Measurements from ENCODE around the gene VWC2L.

VWC2L gene

DNA sequence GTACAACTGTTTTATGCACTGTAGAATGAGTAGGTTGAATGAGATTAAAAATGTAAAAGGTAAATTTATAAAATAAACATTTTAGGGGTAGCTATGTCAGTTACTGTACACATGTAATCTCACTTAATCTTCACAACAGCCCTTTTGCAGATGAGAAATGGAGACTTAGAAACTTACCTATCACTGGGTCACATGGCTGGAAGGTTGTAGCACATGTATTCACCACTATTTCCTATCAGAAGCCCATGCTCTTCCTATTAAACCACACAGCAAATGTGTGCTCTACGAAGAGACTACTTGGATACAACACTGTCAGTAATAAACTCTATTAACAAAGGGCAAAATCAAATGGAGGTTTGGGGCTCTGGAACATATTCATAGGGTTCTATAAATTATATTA, 60.5 kb downstream of the VWC2L start:
- DNase-seq, result no peak

DNA sequence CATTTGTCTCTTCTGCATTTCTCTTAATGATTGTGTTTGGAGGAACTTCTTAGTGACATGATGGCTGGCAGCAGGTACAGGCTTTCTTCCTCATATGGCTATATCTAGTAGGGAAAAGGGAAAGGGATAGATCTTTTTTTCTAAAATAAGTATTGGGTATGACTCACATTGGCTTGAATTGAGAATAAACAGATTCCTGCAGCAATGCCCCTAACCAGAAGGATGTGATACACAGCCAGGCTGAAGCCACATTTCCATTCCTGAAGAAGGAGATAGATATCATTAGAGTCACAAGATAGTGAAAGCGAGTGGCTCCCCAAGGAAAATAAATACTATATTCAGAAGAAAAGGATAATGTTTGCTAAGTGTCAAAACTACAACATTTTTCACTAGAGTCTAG, 61.1 kb downstream of the VWC2L start:
- no peak for DNase-seq

GRCh38 chr2:214477305-214477704, 66.5 kb downstream of the VWC2L start:
- no peak for DNase-seq

DNA sequence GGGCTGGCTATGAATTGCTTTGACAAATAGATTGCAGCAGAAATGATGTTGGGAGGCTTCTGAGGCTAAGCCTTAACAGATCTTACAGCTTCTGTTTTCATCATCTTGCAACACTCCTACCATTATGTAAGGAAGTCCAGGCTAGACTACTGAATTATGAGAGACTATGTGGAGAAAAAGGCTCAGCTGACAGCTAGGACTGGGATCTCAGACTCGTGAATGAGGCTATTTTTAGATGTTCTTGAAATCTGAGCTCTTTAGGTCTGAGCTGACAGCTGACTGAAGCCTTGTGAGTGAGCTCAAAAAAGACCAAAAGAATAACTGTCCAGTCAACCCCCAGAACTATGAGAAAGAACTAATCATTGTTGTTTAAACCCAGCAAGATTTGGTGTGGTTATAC, 70.3 kb downstream of the VWC2L start:
- peak; percentile 33 for DNase-seq

- no peak for DNase-seq
These were observed 71.9 kb downstream of the VWC2L start for GRCh38 chr2:214482728-214483127.

DNA sequence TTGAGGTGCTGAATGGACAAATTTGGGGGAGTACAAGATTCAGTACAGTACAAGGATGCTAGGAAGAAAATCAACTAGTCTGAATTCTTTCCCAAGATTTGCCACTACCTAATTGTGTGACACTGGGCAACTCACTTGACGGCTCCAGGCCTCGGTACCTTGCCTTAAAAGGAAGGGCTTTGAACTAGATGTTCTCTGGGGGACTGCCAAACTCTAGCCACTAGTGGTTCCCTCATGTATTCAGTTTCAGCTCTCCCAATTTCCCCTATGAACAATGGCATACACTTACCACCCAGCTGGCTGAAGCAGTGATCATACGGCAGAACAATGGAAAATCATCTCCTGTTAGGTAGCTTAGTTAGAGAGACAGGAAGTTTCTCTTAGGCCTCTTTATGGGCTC, 73.4 kb downstream of the VWC2L start:
- no peak for DNase-seq

- no peak for DNase-seq
These were observed 73.8 kb downstream of the VWC2L start for GRCh38 chr2:214484701-214485100.

- DNase-seq, result no peak
These were observed 78.3 kb downstream of the VWC2L start for GRCh38 chr2:214489181-214489580.

DNA sequence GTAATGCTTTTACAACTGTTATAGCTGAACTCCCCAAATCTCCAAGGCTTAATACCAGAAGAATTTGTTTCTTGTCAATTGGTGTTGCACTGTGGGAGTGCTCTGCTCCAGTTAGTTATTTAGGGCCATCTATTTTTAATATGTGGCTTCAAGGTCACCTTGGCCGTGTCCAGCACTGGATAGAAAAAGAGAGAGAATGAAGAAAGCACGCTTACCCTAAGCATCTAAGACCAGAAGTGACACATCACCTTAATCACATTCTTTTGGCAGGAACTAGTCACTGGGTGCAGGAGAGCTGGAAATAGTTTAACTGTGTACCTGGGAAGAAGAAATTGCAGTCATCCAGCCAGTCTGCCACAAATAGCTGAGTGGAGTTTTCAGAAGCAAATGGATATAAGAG, 78.8 kb downstream of the VWC2L start:
- DNase-seq, result no peak

- DNase-seq, result peak; percentile 93
These were observed 81.3 kb downstream of the VWC2L start for GRCh38 chr2:214492152-214492551.

- no peak for DNase-seq
These were observed 81.8 kb downstream of the VWC2L start for GRCh38 chr2:214492608-214493007.

- no peak for DNase-seq
These were observed 86.6 kb downstream of the VWC2L start for GRCh38 chr2:214497489-214497888.

- no peak for DNase-seq
These were observed 92.7 kb downstream of the VWC2L start for GRCh38 chr2:214503568-214503967.

GRCh38 chr2:214504599-214505376, 93.9 kb downstream of the VWC2L start:
- no peak for DNase-seq

- no peak for DNase-seq
These were observed 96.2 kb downstream of the VWC2L start for GRCh38 chr2:214507032-214507431.

DNA sequence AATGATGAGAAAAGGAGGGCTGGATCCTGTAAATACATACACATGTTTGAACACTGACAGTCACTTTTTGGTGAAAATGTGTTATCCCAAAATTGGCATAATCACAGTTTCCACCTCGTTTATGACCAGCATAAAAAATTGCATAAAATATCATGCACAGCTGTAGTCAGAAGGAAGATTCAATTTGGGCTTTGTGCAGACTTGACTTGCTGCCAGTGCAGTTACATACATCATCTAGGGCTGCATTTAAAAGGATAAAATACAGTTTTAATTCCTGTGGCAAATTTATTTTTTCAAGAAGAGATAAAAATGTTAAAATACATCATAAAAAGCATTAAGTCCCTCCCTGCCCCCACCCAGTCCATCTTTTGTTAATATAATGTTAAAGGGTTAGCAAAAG, 103.8 kb downstream of the VWC2L start:
- no peak for DNase-seq

DNA sequence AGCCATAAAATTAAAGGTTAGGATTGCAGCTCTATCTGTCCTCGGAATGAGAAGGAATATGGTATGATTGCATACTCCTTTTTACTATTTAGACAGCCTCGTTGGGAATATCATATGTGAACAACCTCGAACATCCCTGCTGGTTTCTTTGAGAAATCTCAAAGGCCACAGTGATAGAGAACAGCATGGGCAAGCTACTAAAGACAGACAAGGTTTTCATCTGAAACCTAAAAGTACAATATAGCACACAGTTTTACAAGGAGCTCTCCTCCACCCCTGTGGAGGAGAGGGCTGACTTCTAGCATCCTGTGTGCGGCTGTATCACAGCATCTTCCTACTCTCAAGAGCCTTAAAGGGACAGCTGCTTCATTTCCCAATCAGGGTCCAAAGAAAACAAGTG, 104.3 kb downstream of the VWC2L start:
- DNase-seq, result no peak

- no peak for DNase-seq
These were observed 108.5 kb downstream of the VWC2L start for GRCh38 chr2:214519258-214519818.

GRCh38 chr2:214529021-214529420, 118.2 kb downstream of the VWC2L start:
- no peak for DNase-seq

DNA sequence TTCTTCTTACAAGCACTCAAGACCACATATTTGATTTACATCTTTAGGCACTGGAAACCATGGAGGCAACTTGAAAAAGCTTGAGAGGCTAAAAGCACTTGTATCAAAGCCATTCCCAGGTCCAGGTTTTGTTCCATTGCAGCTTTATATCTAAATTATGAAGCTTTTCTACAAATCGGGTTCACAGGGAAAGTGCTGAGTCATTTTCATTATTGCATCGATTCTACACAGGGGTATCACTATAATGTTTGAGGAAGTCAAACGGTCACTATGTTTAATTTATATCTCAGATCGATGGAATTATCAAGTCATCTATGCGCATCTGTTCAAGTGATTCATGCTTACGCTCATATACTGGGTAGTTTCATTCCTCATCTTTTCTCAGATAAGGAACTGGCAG, 118.7 kb downstream of the VWC2L start:
- DNase-seq, result no peak

DNA sequence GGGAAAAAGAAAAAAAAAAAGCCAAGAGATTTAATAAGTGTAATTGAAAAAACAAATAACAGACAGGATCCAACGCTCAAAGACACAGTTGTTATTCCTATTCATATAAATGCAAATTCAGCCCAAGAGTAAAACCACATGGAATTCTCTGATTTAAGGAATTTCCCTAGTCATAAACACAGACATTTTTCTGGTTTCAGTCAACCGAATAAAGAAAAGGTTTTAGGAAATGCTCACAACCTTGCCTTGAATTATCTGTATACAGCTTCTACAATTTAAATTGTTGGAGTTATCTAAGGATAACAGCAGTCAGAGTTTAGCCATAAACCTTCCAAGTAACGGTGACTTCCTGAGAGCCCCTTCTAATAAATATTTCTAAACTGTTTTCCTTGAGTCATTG, 122.7 kb downstream of the VWC2L start:
- DNase-seq, result no peak

GRCh38 chr2:214536625-214537024, 125.8 kb downstream of the VWC2L start:
- DNase-seq, result no peak

DNA sequence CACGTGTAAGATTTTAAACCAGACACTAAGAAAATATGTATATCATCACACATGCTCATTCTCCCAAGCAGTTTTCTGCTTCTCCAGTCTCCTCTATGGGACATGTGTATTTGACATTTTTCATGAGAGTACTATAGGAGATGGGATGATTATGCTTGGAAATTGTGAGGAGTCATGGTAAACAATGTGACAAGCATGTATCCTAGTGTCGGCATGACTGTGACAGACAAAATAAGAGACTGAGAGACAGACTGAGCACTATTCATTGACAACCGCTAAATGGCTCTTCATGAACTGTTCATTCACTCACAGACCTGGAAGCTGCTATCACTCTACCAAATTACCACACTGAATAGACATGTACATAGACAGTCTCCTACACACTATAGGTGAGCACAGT, 127.1 kb downstream of the VWC2L start:
- no peak for DNase-seq

DNA sequence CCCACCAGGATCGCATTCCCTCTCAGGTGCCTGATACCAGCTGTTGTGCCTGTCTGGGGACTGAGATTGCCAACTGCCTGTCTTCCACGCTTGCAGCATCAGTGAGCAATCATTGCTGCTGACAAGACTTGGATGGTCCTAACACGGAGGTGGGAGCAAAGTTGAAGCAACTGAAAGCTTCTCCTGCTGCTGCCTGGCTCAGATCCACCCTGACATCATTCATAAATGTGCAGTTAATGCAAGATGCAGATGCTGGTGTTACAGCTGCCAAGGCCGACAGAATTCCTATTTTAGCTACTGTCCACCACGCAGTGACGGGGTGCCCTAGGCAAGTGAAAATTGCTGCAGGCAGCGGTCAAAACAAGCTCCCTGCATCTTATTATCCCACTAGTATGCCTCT, 131.4 kb downstream of the VWC2L start:
- no peak for DNase-seq

DNA sequence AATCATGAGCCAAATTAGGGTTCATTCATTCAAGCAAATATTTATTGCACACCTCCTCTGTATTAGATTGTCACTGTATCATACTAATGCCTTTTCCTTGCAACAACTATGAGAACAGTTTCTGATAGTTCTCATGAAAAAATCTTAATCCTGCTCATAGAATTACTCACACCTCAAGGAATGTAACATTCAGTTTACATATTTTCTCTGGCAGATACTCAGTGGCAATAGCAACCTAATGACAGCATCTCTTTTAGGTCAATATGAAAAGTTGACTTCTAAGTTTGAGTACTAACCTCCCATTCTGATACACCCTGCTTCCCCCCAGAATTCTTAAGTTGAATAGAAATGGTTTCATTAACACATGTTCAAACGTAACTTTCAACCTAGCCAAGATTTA, 132.0 kb downstream of the VWC2L start:
- no peak for DNase-seq
